A673 (cell line): ENCODE data around the gene GAST. TPM values are rescaled to one million over a fixed set of nuclear protein-coding genes. Genes with fewer than 3 reads are reported as not detected.
A peak's percentile ranks its signal among the peaks of the same experiment; 100 is the strongest.
"Not testable (repeated sequence)": the region's sequence is repeated elsewhere in the genome, so short reads cannot be mapped to it uniquely, and the experiment has no call there.

Experiments used
- BruUV-seq: library from RNA; stranded (reverse); fragments of 400-500 nt; replicated peaks from 2 replicates; lab custom pipeline; 2021; lab: Mats Ljungman, UMichigan
- CTCF ChIA-PET: fragments of 300-600 bp; sonication (Branson Sonifier 250); formaldehyde crosslinking; loops from one replicate; lab custom pipeline; 2022; ENCODE audit warnings: antibody characterized with exemption; lab: Charles Lee
- POLR2A ChIA-PET: fragments of 300-600 bp; sonication (Branson Sonifier 250); formaldehyde crosslinking; loops from one replicate; lab custom pipeline; 2022; ENCODE audit warnings: antibody characterized with exemption; ENCODE audit not compliant: low non-redundant PET; lab: Charles Lee
- DNase-seq: peaks from one replicate; pipeline ENCODE4 v3.0.0-alpha.2; 2015; ENCODE audit warnings: low spot score
- H3K27ac ChIP-seq: fragments of 200-600 bp; sonication (generic); 2 replicates; pipeline ENCODE4 v1.5.1; 2016; ENCODE audit warnings: mixed run types, low read depth, mild to moderate bottlenecking, mixed read lengths, antibody characterized with exemption, low read length; ENCODE audit not compliant: poor library complexity, severe bottlenecking
- H3K27me3 ChIP-seq: fragments of 200-600 bp; sonication (generic); replicated peaks from 2 replicates; pipeline ENCODE4 v1.6.1; 2017; ENCODE audit warnings: mixed run types, low read depth, mild to moderate bottlenecking, mixed read lengths, antibody characterized with exemption, low read length; ENCODE audit not compliant: insufficient read depth, poor library complexity
- H3K36me3 ChIP-seq: fragments of 200-600 bp; sonication (generic); 2 replicates; pipeline ENCODE4 v1.6.1; 2016; ENCODE audit warnings: mixed run types, mild to moderate bottlenecking, mixed read lengths, antibody characterized with exemption, low read length; ENCODE audit not compliant: insufficient read depth, poor library complexity, severe bottlenecking
- H3K4me1 ChIP-seq: fragments of 200-600 bp; sonication (generic); 2 replicates; pipeline ENCODE4 v1.6.1; 2017; ENCODE audit warnings: mixed run types, mild to moderate bottlenecking, mixed read lengths, antibody characterized with exemption, low read length; ENCODE audit not compliant: insufficient read depth, poor library complexity, severe bottlenecking
- H3K4me3 ChIP-seq: fragments of 200-600 bp; sonication (generic); 2 replicates; pipeline ENCODE4 v1.5.1; 2016; ENCODE audit warnings: low read depth, mixed run types, mild to moderate bottlenecking, mixed read lengths, low read length; ENCODE audit not compliant: poor library complexity, severe bottlenecking
- H3K9me3 ChIP-seq: fragments of 200-600 bp; sonication (generic); 2 replicates; pipeline ENCODE4 v1.6.1; 2016; ENCODE audit warnings: mixed run types, low read depth, mild to moderate bottlenecking, mixed read lengths, antibody characterized with exemption, low read length; ENCODE audit not compliant: poor library complexity, severe bottlenecking
- EZH2 ChIP-seq: fragments of 200-600 bp; sonication (generic); IDR thresholded peaks from 2 replicates; pipeline ENCODE4 v1.6.1; 2017; ENCODE audit warnings: borderline replicate concordance, low read depth, mild to moderate bottlenecking, mixed read lengths, antibody characterized with exemption, low read length; ENCODE audit not compliant: poor library complexity, severe bottlenecking
- intact Hi-C: fragments of 100-400 bp; cut with micrococcal nuclease; formaldehyde crosslinking; loops from one replicate; pipeline ENCODE4 v1.10.0; 2022; ENCODE audit not compliant: unreplicated experiment
- total RNA-seq: library from RNA; stranded (reverse); gene quantifications from 2 replicates; pipeline ENCODE4 v1.2.3, GENCODE V29; 2021
- TF ChIP-seq, protein P1 (sequence below): fragments of 300-800, 200-600 bp; sonication (generic); conservative IDR thresholded peaks from 2 replicates; pipeline ENCODE4 v1.5.1; 2017; ENCODE audit warnings: low read depth, mild to moderate bottlenecking, antibody characterized with exemption, low read length, moderate library complexity, mixed read lengths

GAST gene
- total RNA-seq, 1 experiment from 2014 or later = not detected

DNA sequence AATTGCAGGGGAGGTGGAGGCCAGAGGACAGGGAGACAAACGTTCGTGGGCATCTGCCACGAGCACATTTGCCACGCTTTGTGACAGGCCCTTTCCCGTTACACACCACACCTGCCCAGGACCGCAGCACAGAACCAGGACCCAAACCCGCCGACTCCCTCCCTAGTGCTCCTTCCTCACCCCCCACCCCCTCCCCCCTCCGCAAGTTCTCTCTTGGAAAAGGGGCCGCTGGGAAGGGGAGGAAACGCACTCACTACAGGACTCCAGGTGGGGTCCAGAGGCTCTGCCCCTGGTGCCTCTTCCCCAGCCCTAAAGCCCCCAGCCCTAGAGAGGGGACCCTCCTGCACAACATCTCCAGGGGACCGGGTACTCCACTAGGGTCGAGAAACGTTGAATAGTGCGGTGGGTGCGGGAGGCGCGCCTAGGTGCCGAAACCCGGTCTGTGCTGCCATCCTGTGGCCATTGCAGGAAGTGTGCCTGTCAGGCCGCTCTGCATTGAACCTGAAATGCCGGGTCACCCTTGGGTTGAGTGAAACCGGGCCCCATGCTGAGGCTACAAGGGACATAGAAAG lies 45.3 kb upstream of the GAST start:
- POLR2A ChIA-PET = no interaction called here
- Histone ChIP-seq H3K4me1 (peaks cover 5% of the 10 kb centered on the region), H3K27me3 (no peaks in the 10 kb centered on the region), H3K36me3 (no peaks in the 10 kb centered on the region), H3K4me3 (peak overlapping the region; percentile 43), H3K27ac (no peak overlapping the region), H3K9me3 (no peaks in the 10 kb centered on the region)
- peak; percentile 65 for DNase-seq
- TF ChIP-seq, protein P1, sequence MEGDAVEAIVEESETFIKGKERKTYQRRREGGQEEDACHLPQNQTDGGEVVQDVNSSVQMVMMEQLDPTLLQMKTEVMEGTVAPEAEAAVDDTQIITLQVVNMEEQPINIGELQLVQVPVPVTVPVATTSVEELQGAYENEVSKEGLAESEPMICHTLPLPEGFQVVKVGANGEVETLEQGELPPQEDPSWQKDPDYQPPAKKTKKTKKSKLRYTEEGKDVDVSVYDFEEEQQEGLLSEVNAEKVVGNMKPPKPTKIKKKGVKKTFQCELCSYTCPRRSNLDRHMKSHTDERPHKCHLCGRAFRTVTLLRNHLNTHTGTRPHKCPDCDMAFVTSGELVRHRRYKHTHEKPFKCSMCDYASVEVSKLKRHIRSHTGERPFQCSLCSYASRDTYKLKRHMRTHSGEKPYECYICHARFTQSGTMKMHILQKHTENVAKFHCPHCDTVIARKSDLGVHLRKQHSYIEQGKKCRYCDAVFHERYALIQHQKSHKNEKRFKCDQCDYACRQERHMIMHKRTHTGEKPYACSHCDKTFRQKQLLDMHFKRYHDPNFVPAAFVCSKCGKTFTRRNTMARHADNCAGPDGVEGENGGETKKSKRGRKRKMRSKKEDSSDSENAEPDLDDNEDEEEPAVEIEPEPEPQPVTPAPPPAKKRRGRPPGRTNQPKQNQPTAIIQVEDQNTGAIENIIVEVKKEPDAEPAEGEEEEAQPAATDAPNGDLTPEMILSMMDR = peak; percentile 76
- TF ChIP-seq EZH2 = no peak
- no TSS peak for BruUV-seq
- intact Hi-C loops = loop anchor here (2.0 to 5.0 kb wide), 2 partner anchors 519 to 862 kb away; partner anchors contain the start of gene KRTAP4-5
- CTCF ChIA-PET = interaction anchor here (0.5 to 2.8 kb wide), 4 partner anchors 18 to 1350 kb away, joined by 5 to 14 read pairs (median 8); no protein-coding TSS in a partner anchor

DNA sequence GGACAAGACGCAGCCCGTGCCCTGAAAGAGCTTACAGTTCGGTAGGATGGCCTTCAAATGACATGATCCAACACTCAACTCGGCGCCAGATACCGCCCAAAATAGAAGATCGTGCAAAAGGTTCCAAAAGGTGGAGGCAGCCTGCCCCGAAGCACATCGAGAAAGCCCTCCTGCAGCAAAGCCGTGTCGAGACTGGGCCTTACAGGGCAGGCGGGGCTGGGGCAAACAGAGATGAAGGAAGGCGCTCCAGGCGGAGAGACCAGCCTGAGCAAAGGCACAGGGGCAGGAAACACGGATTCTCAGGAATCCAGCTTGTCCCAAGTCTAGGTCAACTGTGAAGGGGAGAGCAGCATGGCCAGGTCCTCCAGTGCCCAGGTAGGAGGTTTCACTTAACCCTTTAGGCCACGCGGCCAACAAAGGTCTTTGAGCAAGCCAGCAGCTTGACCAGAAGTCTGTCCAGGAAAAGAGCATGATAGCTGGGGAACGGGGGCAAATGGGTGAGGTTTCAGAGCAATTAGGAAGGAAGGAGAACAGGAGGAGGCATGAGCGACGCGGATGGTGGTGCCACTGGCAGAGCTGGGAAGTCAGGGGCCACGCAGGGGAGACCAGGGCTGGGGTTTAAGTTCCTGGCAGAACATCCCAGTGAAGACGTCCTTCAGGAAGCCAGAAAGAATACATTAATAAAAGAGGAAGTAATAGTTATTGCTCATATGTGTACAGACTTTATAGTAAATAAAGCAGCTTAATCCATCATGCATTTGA lies 44.7 kb upstream of the GAST start:
- Histone ChIP-seq H3K27ac (no peak overlapping the region), H3K36me3 (no peaks in the 10 kb centered on the region), H3K4me3 (no peak overlapping the region), H3K9me3 (no peaks in the 10 kb centered on the region), H3K27me3 (no peaks in the 10 kb centered on the region), H3K4me1 (peaks cover 5% of the 10 kb centered on the region)
- no peak for DNase-seq
- intact Hi-C loops = loop anchor here (2.0 to 5.0 kb wide), 2 partner anchors 520 to 863 kb away; partner anchors contain the start of gene KRTAP4-5
- no TSS peak for BruUV-seq
- TF ChIP-seq EZH2 = no peak
- TF ChIP-seq, protein P1 = no peak
- ChIA-PET CTCF (interaction anchor here (0.5 to 1.9 kb wide), 2 partner anchors 19 to 1350 kb away, joined by 5 to 10 read pairs; no protein-coding TSS in a partner anchor), POLR2A (no interaction called here)

DNA sequence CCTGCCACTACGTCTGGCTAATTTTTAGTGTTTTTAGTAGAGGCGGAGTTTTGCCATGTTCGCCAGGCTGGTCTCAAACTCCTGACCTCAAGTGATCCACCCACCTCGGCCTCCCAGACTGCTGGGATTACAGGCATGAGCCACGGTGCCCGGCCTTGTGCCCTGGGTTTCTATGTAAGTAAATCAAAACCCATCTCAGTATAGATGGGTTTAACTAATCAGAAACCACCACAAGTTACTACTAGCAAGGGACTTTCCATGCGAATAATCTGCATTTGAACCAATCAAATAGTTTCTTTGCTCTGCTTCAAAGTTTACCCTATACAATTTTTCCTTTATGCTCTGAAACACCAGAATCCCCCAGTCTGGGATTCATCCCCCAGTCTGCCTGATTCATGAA lies 40.0 kb upstream of the GAST start:
- no TSS peak for BruUV-seq
- intact Hi-C loops = no loop called here
- Histone ChIP-seq H3K27me3 (no peaks in the 10 kb centered on the region), H3K4me1 (no peaks in the 10 kb centered on the region), H3K4me3 (no peak overlapping the region), H3K27ac (no peak overlapping the region), H3K9me3 (no peaks in the 10 kb centered on the region), H3K36me3 (no peaks in the 10 kb centered on the region)
- TF ChIP-seq, protein P1 = no peak
- no peak for TF ChIP-seq EZH2
- no peak for DNase-seq
- CTCF ChIA-PET = no interaction called here
- POLR2A ChIA-PET = no interaction called here

DNA sequence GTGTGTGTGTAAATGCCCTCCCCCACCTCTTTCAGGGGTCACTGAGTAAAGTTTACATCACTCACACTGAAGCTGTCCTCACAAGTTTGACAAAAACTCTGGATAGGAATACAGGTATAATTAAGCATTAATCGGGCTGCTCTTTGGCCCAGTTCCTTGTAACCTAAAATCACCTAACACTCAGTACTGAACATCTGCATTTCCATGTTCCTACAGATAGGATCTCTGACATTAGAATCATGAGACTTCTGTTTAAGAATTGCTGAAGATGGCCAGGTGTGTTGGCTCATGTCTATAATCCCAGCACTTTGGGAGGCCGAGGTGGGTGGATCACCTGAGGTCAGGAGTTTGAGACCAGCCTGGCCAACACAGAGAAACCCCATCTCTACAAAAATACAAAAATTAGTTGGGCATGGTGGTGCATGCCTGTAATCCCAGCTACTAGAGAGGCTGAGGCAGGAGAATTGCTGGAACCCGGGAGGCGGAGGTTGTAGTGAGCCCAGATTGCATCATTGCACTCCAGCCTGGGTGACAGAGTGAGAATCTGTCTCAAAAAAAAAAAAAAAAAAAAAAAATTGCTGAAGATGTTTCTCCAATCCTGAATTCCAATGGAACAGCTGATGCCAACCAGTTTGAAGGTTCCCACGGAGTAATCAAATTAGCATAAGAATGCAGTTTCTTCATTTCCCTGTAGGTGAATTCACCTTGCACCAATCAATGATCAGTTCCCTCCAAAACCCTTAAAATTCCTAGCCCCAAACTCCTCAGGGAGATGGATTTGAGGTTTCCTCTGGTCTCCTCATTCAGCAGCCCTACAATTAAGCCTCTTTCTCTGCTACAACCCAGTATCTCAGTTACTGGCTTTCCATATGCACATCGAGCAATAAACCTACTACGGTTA lies 36.7 kb upstream of the GAST start:
- intact Hi-C loops, BruUV-seq, H3K27me3 ChIP-seq, H3K9me3 ChIP-seq, H3K4me3 ChIP-seq, DNase-seq, H3K4me1 ChIP-seq, POLR2A ChIA-PET, H3K36me3 ChIP-seq, H3K27ac ChIP-seq, CTCF ChIA-PET: not testable (repeated sequence)
